Measurements from ENCODE around the gene E2F7. TPM values are rescaled to one million over a fixed set of nuclear protein-coding genes. Genes with fewer than 3 reads are reported as not detected.
A peak's percentile ranks its signal among the peaks of the same experiment; 100 is the strongest.
"Not testable (repeated sequence)": the region's sequence is repeated elsewhere in the genome, so short reads cannot be mapped to it uniquely, and the experiment has no call there.

The E2F7 gene
- total RNA-seq: 3.9 and 7.3 TPM in 2 replicates
- polyA plus RNA-seq (2012): 2.8 TPM

GRCh38 chr12:77065361-77066204, at the start of gene E2F7:
Gene E2F7, minus strand, starts transcription at chr12:77065569. Its CDS starts 934 bp downstream, at chr12:77064635.
- DNase-seq (ENCODE audit: low read depth): peak; percentile 93

- no peak for DNase-seq (ENCODE audit: low read depth)
Measured at GRCh38 chr12:77113971-77114370, 48.6 kb upstream of the E2F7 start.

GRCh38 chr12:77108707-77109106, 43.3 kb upstream of the E2F7 start:
- no peak for DNase-seq (ENCODE audit: low read depth)

GRCh38 chr12:77107121-77107520, 41.8 kb upstream of the E2F7 start:
- DNase-seq (ENCODE audit: low read depth): no peak

- no peak for DNase-seq (ENCODE audit: low read depth)
Measured at GRCh38 chr12:77104792-77105191, 39.4 kb upstream of the E2F7 start.

- DNase-seq (ENCODE audit: low read depth): no peak
Measured at GRCh38 chr12:77104286-77104685, 38.9 kb upstream of the E2F7 start.

GRCh38 chr12:77102691-77103090, 37.3 kb upstream of the E2F7 start:
- no peak for DNase-seq (ENCODE audit: low read depth)

GRCh38 chr12:77102123-77102522, 36.8 kb upstream of the E2F7 start:
- DNase-seq (ENCODE audit: low read depth): no peak

- no peak for DNase-seq (ENCODE audit: low read depth)
Measured at GRCh38 chr12:77099799-77100198, 34.4 kb upstream of the E2F7 start.

- no peak for DNase-seq (ENCODE audit: low read depth)
Measured at GRCh38 chr12:77097846-77098245, 32.5 kb upstream of the E2F7 start.

GRCh38 chr12:77092227-77092626, 26.9 kb upstream of the E2F7 start:
- not testable (repeated sequence) for DNase-seq (ENCODE audit: low read depth)

- DNase-seq (ENCODE audit: low read depth): no peak
Measured at GRCh38 chr12:77089686-77090220, 24.4 kb upstream of the E2F7 start.

GRCh38 chr12:77087427-77087826, 22.1 kb upstream of the E2F7 start:
- DNase-seq (ENCODE audit: low read depth): peak; percentile 46

- no peak for DNase-seq (ENCODE audit: low read depth)
Measured at GRCh38 chr12:77082021-77082420, 16.7 kb upstream of the E2F7 start.

- DNase-seq (ENCODE audit: low read depth): no peak
Measured at GRCh38 chr12:77079631-77080030, 14.3 kb upstream of the E2F7 start.

GRCh38 chr12:77078231-77078630, 12.9 kb upstream of the E2F7 start:
- DNase-seq (ENCODE audit: low read depth): no peak

- DNase-seq (ENCODE audit: low read depth): no peak
Measured at GRCh38 chr12:77076886-77077285, 11.5 kb upstream of the E2F7 start.

GRCh38 chr12:77073894-77074293, 8.5 kb upstream of the E2F7 start:
- not testable (repeated sequence) for DNase-seq (ENCODE audit: low read depth)

- no peak for DNase-seq (ENCODE audit: low read depth)
Measured at GRCh38 chr12:77072833-77073495, 7.6 kb upstream of the E2F7 start.

- peak; percentile 64 for DNase-seq (ENCODE audit: low read depth)
Measured at GRCh38 chr12:77070800-77071449, 5.6 kb upstream of the E2F7 start.

GRCh38 chr12:77070382-77070781, 5.0 kb upstream of the E2F7 start:
- peak; percentile 42 for DNase-seq (ENCODE audit: low read depth)

GRCh38 chr12:77064896-77065360, 441 bp downstream of the E2F7 start:
- DNase-seq (ENCODE audit: low read depth): no peak
